Ishikawa (cell line): ENCODE measurements around the gene EXD2.
A peak's percentile ranks its signal among the peaks of the same experiment; 100 is the strongest.

ENCODE experiments used
- CEBPB ChIP-seq: IDR thresholded peaks from 2 replicates; pipeline ENCODE4 v1.6.1; 2012
- CREB1 ChIP-seq: IDR thresholded peaks from 2 replicates; pipeline ENCODE4 v1.6.1; 2012; ENCODE audit warnings: low read depth
- EGR1 ChIP-seq: IDR thresholded peaks from 2 replicates; pipeline ENCODE4 v1.6.1; 2012
- EP300 ChIP-seq: IDR thresholded peaks from 2 replicates; pipeline ENCODE4 v1.6.1; 2012; ENCODE audit warnings: borderline replicate concordance
- FOXM1 ChIP-seq: IDR thresholded peaks from 2 replicates; pipeline ENCODE4 v1.6.1; 2012; ENCODE audit warnings: low read depth, borderline replicate concordance
- NFIC ChIP-seq: IDR thresholded peaks from 2 replicates; pipeline ENCODE4 v1.6.1; 2012
- RAD21 ChIP-seq: IDR thresholded peaks from 2 replicates; pipeline ENCODE4 v1.6.1; 2012; ENCODE audit warnings: low read depth
- TAF1 ChIP-seq: IDR thresholded peaks from 2 replicates; pipeline ENCODE4 v1.6.1; 2012; ENCODE audit warnings: low read depth, mild to moderate bottlenecking
- TCF12 ChIP-seq: IDR thresholded peaks from 2 replicates; pipeline ENCODE4 v1.6.1; 2012; ENCODE audit warnings: low read depth
- TEAD4 ChIP-seq: IDR thresholded peaks from 2 replicates; pipeline ENCODE4 v1.6.1; 2012
- YY1 ChIP-seq: IDR thresholded peaks from 2 replicates; pipeline ENCODE4 v1.6.1; 2012; ENCODE audit warnings: low read depth
- ZBTB7A ChIP-seq: IDR thresholded peaks from 2 replicates; pipeline ENCODE4 v1.6.1; 2012; ENCODE audit warnings: low read depth
- TF ChIP-seq, protein P1 (sequence below): IDR thresholded peaks from 2 replicates; pipeline ENCODE4 v1.6.1; 2012
- TF ChIP-seq, protein P2 (sequence below): IDR thresholded peaks from 2 replicates; pipeline ENCODE4 v1.6.1; 2012; ENCODE audit warnings: low read depth, mild to moderate bottlenecking
- TF ChIP-seq, protein P3 (sequence below): IDR thresholded peaks from 2 replicates; pipeline ENCODE4 v1.6.1; 2012

EXD2 gene

DNA sequence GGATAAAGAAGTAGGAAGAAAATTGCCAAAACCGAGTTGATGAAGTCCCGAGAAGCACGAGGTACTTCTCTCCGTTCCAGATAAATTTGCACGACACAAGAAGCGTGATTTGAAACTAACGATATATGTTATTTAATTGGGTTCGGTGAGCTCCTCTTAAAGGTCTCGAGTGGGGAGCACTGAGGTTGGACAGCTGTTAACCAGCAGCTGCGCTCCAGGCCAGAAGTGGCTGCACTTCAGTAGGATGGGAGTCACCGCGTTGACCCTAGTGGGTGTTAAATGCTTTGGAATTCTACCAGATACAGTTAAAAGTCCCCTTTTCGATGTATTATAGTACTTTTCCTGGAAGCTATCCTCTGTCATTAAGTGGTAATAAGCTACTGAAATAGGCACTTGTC lies 37.4 kb upstream of the EXD2 start:
- TF ChIP-seq EP300 (no peak), TAF1 (0 out of 2 replicates have a peak, but pooled peaks have one; percentile 19), ZBTB7A (no peak)

DNA sequence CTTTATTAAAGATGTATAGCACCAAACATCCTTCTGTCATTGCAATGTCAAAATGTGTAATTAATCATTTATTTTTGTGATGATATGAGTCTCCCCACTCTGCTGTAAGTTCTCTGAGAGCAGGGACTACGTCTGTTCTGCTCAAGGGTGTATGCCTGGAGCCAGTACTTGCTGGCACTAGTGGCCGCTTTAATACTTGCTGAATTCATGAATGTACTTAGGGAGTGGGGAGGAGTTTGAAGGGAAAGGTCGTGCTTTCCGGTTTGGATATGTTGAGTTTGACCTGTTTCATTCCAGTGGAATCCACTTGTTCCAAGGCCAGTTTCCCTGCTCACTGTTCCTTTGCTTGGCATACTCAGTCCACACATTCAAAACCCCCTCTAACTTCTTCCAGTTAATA lies 36.5 kb upstream of the EXD2 start:
- TF ChIP-seq YY1 (no peak), NFIC (no peak), EGR1 (no peak), TEAD4 (no peak), CREB1 (no peak), FOXM1 (no peak), ZBTB7A (no peak), CEBPB (no peak), TAF1 (no peak), TCF12 (no peak)
- TF ChIP-seq, protein P1, sequence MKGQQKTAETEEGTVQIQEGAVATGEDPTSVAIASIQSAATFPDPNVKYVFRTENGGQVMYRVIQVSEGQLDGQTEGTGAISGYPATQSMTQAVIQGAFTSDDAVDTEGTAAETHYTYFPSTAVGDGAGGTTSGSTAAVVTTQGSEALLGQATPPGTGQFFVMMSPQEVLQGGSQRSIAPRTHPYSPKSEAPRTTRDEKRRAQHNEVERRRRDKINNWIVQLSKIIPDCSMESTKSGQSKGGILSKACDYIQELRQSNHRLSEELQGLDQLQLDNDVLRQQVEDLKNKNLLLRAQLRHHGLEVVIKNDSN = no peak
- TF ChIP-seq, protein P2, sequence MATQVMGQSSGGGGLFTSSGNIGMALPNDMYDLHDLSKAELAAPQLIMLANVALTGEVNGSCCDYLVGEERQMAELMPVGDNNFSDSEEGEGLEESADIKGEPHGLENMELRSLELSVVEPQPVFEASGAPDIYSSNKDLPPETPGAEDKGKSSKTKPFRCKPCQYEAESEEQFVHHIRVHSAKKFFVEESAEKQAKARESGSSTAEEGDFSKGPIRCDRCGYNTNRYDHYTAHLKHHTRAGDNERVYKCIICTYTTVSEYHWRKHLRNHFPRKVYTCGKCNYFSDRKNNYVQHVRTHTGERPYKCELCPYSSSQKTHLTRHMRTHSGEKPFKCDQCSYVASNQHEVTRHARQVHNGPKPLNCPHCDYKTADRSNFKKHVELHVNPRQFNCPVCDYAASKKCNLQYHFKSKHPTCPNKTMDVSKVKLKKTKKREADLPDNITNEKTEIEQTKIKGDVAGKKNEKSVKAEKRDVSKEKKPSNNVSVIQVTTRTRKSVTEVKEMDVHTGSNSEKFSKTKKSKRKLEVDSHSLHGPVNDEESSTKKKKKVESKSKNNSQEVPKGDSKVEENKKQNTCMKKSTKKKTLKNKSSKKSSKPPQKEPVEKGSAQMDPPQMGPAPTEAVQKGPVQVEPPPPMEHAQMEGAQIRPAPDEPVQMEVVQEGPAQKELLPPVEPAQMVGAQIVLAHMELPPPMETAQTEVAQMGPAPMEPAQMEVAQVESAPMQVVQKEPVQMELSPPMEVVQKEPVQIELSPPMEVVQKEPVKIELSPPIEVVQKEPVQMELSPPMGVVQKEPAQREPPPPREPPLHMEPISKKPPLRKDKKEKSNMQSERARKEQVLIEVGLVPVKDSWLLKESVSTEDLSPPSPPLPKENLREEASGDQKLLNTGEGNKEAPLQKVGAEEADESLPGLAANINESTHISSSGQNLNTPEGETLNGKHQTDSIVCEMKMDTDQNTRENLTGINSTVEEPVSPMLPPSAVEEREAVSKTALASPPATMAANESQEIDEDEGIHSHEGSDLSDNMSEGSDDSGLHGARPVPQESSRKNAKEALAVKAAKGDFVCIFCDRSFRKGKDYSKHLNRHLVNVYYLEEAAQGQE = no peak
- TF ChIP-seq, protein P3, sequence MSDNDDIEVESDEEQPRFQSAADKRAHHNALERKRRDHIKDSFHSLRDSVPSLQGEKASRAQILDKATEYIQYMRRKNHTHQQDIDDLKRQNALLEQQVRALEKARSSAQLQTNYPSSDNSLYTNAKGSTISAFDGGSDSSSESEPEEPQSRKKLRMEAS = no peak

DNA sequence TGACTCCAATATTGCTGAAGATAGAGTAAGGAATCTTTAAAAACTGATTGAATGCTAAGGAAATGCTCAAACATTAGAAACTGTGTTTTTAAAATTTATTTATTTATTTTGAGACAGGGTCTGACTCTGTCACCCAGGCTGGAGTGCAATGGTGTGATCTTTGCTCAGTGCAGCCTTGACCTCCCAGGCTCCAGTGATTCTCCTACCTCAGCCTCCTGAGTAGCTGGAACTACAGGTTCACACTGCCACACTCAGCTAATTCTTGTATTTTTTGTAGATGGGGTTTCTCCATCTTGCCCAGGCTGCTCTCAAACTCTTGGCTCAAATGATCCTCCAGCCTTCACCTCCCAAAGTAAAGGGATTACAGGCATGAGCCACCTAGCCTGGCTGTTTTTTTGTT lies 35.1 kb upstream of the EXD2 start:
- no peak for TF ChIP-seq CEBPB
- no peak for TF ChIP-seq TAF1
- TF ChIP-seq TCF12 = no peak
- TF ChIP-seq NFIC = no peak
- no peak for TF ChIP-seq ZBTB7A
- TF ChIP-seq, protein P2 = no peak
- TF ChIP-seq TEAD4 = no peak
- TF ChIP-seq EGR1 = no peak
- TF ChIP-seq, protein P3 = no peak
- no peak for TF ChIP-seq RAD21
- TF ChIP-seq EP300 = no peak

DNA sequence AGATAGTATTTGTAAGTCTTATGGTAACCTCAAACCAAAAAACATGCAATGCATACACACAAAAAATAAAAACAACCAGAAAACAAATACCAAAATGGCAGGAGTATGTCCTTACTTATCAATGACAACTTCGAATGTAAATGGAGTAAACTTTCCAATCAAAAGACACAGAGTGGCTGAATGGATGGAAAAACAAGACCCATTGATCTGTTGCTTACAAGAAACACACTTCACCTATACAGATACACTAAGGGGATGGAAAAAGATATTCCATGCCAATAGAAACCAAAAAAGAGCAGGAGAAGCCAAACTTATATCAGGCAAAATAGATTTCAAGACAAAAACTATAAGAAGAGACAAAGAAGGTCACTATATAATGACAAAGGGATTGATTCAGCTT lies 29.7 kb upstream of the EXD2 start:
- TF ChIP-seq TCF12 (no peak), EGR1 (no peak), EP300 (no peak), CREB1 (no peak), ZBTB7A (no peak), YY1 (no peak), RAD21 (no peak), NFIC (no peak), TAF1 (no peak), CEBPB (no peak), TEAD4 (no peak), FOXM1 (no peak)
- TF ChIP-seq, protein P3 = no peak
- TF ChIP-seq, protein P2 = no peak
- TF ChIP-seq, protein P1 = no peak

DNA sequence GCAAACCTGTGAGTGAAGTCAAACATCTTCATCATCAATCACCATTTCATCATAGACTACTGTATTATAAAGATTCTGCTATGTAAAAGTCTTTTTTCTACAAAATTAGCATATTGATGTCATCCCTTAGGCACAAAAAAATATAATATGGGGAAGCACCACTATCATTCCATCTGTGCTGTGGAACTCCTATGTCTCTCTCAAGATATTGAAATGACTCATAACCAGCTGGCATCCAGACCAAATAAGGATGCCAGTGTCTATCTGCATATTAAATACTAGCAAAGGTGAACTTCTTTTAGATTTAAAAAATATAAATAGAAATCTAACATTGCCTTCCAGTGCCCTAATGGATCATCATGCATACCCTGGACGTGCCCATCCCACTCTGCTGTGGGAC lies 20.5 kb upstream of the EXD2 start:
- TF ChIP-seq NFIC (no peak), RAD21 (no peak), EGR1 (no peak), ZBTB7A (no peak), YY1 (no peak)
- TF ChIP-seq, protein P3 = no peak
